HG02852 (cell line): ENCODE data around the gene CLDN1.
"Not testable (repeated sequence)": the region's sequence is repeated elsewhere in the genome, so short reads cannot be mapped to it uniquely, and the experiment has no call there.

ENCODE experiments used
- ATAC-seq: cut with Tn5 transposase; IDR thresholded peaks from one replicate; pipeline ENCODE4 v1.9.1; 2021; ENCODE audit warnings: mild to moderate bottlenecking, moderate library complexity; ENCODE audit not compliant: unreplicated experiment

The CLDN1 gene

DNA sequence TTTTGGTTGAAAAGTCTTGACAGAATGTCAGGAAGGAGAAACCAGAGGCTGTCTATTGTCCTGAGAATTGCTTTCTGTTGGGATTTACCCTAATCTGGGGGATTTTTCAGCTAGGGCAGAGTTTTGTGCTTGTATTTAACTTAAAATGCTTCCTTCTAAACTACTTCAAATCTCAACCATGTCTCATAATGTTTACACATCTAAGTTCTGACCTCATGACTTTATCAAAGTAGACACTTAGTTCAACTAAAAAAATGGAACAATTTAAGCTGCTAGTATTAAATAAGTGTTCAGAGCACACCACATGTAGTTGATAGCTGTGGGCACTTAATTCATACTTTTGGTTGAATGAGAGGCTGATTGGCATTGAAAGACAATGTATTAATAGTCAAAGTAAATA, 28.2 kb downstream of the CLDN1 start:
- no peak for ATAC-seq

- no peak for ATAC-seq
Observed at GRCh38 chr3:190293621-190294020, 28.6 kb downstream of the CLDN1 start.

GRCh38 chr3:190291994-190292584, 30.2 kb downstream of the CLDN1 start:
- no peak for ATAC-seq

DNA sequence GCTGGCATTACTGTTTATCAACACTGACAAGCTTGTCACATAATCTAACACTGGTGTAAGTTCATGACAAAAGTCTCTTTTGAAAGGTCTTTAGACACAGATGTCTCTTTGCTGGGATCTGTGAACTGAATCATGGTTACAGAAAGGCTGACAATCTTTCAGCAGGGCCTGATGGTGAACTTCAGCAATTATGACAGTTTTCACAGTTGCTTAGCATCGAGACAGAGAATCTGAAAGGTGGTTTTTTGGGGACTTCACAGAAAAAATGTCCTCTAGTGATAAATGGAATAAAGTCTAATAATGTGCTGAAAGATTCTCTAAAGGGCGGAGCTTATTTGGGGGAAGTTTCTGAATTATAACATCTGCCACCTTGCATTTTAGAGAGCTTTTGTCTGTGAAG, 32.3 kb downstream of the CLDN1 start:
- ATAC-seq = no peak

DNA sequence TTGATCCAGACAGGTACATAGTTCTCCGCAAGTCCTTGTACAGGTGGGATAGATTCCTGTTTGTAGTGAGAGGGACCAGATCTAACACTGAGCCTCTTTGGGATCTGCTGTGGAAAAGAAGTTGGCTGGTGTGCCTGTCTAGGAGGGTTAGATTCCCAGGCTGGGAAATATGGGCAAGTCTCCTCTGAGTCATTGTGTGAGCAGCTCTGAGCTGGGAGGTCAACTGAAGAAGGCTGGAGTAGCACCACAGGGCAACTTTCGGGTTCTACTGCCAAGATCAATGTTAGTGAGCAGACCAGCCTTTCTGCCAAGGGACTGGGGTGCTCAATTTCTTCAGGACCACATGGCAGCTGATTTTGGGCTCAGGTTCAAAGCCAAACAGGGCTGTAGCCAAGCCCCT, 33.4 kb downstream of the CLDN1 start:
- ATAC-seq = no peak

GRCh38 chr3:190286014-190286413, 36.2 kb downstream of the CLDN1 start:
- ATAC-seq = no peak

- no peak for ATAC-seq
Observed at GRCh38 chr3:190281308-190282051, 40.8 kb downstream of the CLDN1 start.

DNA sequence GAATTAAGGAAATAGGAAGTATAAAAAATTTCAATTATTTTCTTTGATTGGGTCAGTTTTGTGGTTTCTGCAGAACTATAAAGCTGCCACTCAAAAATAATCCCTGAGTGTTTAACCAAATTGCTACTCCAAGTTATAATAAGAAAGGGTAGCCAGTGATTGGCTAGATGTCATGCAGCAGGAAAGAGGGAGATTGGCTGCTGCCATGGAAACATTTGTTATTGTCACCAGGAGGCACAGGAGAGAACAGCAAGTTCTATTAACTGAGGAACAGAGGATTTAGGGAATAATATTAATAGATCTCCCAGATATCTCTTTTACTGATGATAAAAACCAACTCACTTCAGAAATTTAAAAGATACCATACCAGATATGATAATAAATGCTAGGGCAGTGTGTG, 42.6 kb downstream of the CLDN1 start:
- no peak for ATAC-seq

GRCh38 chr3:190272747-190273146, 49.5 kb downstream of the CLDN1 start:
- no peak for ATAC-seq

GRCh38 chr3:190269101-190269500, 53.1 kb downstream of the CLDN1 start:
- ATAC-seq = no peak

DNA sequence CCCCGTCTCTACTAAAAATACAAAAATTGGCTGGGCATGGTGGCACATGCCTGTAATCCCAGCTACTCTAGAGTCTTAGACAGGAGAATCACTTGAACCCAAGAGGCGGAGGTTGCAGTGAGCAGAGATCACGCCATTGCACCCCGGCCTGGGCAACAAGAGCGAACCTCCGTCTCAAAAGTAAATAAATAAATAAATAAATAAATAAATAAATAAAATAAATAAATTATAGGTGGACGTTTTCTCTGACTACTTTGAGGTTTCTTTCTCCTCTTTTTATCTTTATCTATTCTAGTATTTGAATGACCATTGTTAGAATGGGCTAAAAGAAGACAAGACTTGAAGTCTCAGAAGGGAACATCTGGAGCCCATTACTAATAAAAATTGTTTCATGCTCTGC, 54.8 kb downstream of the CLDN1 start:
- not testable (repeated sequence) for ATAC-seq

DNA sequence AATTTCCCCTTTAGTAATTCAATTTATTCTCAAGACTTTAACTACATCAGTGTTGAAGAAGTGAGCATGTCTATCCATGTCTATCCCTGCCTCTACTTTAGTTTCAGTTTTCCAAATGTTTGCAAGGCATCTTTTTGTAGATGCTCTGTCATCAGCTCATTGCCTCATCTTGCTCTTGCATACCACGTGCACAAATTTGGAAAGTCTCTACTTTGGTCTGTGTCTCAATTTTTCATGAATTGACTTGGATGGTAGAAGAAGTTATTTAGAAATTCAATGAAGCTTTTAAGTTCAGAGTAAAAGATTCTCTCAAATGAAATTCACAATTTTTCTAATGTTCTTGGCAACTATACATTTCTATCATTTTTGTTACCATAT, 55.3 kb downstream of the CLDN1 start:
- ATAC-seq = no peak

- no peak for ATAC-seq
Observed at GRCh38 chr3:190266265-190266912, 55.9 kb downstream of the CLDN1 start.

GRCh38 chr3:190265796-190266195, 56.5 kb downstream of the CLDN1 start:
- ATAC-seq = no peak

GRCh38 chr3:190265126-190265525, 57.1 kb downstream of the CLDN1 start:
- no peak for ATAC-seq

DNA sequence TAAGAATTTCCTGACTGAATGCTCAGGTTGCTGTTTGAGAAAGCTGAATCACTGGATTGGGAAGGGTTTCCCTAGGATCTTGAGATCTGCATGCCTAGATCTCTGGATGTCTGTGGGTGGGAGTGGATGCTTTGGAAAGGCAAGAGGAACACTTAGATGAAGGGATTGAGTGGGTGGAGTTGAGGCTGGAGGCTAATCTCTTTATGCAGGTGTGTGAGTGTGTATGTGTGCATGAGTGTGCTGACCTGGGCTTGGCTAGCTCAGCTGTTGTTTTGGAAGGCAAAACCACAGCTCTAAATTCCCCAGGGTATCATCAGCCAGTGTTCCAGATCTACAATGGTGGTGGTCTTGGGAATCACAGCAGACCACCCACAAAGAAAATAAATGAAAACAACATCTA, 60.5 kb downstream of the CLDN1 start:
- ATAC-seq = no peak

- ATAC-seq = no peak
Observed at GRCh38 chr3:190261015-190261414, 61.2 kb downstream of the CLDN1 start.

- no peak for ATAC-seq
Observed at GRCh38 chr3:190260301-190260700, 61.9 kb downstream of the CLDN1 start.

DNA sequence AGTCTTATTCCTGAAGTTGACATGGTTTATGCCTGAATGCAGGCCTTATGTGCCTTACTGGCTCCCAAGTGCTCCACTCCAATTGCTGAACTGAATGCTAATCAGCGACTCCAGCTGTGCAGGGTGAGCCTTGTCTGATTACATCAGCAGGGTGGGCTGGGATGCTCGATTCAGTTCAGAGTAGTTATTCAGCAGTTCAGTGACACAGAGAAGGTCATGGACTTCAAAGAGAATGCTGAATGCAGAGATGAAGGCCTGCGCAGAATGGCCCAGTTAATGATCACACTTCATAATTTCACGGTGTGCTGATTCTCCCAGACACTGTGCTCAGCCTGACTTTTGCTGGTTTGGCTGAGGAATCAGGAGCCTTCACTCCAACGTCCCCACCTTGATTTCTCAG, 63.6 kb downstream of the CLDN1 start:
- ATAC-seq = no peak
